ENCODE results near the gene SLC2A9. TPM values are rescaled to one million over a fixed set of nuclear protein-coding genes. Genes with fewer than 3 reads are reported as not detected.

The SLC2A9 gene
- total RNA-seq, 6 donors from 2014 or later, result 5.4 to 25.1 (median 13.0) TPM

GRCh38 chr4:10011885-10012284, 9.4 kb downstream of the SLC2A9 start:
- H3K4me3 ChIP-seq, result no peak overlapping the region
- peaks cover 15 to 17% (median 16%) of the 10 kb centered on the region in 4 donors for H3K4me1 ChIP-seq
- H3K27ac ChIP-seq, result no peak overlapping the region
- TF ChIP-seq EP300 (IDR thresholded peaks at IDR 0.05) (no peak), POLR2A (IDR thresholded peaks at IDR 0.05) (no peak), POLR2AphosphoS5 (IDR thresholded peaks at IDR 0.05) (no peak)
- TF ChIP-seq, protein P1, sequence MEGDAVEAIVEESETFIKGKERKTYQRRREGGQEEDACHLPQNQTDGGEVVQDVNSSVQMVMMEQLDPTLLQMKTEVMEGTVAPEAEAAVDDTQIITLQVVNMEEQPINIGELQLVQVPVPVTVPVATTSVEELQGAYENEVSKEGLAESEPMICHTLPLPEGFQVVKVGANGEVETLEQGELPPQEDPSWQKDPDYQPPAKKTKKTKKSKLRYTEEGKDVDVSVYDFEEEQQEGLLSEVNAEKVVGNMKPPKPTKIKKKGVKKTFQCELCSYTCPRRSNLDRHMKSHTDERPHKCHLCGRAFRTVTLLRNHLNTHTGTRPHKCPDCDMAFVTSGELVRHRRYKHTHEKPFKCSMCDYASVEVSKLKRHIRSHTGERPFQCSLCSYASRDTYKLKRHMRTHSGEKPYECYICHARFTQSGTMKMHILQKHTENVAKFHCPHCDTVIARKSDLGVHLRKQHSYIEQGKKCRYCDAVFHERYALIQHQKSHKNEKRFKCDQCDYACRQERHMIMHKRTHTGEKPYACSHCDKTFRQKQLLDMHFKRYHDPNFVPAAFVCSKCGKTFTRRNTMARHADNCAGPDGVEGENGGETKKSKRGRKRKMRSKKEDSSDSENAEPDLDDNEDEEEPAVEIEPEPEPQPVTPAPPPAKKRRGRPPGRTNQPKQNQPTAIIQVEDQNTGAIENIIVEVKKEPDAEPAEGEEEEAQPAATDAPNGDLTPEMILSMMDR (IDR thresholded peaks at IDR 0.05), result no peak
- no peaks in the 10 kb centered on the region for H3K36me3 ChIP-seq
- no peaks in the 10 kb centered on the region for H3K27me3 ChIP-seq
- WGBS, 2 donors, result 76 to 80% methylated on average over 3 of the region's 3 CpGs
- DNase-seq (no peak), ATAC-seq (ENCODE audit: low FRiP score in 2 of 2) (no peak)
- no peaks in the 10 kb centered on the region for H3K9me3 ChIP-seq

- TF ChIP-seq EP300 (IDR thresholded peaks at IDR 0.05) (no peak), POLR2A (IDR thresholded peaks at IDR 0.05) (no peak), POLR2AphosphoS5 (IDR thresholded peaks at IDR 0.05) (no peak)
- TF ChIP-seq, protein P1 (IDR thresholded peaks at IDR 0.05), result no peak
- ATAC-seq (ENCODE audit: low FRiP score in 2 of 2) (no peak), DNase-seq (no peak)
- Histone ChIP-seq H3K36me3 (no peaks in the 10 kb centered on the region), H3K27me3 (no peaks in the 10 kb centered on the region), H3K9me3 (no peaks in the 10 kb centered on the region), H3K4me1 (peaks cover 21 to 23% (median 22%) of the 10 kb centered on the region in 4 donors), H3K27ac (no peak overlapping the region), H3K4me3 (no peak overlapping the region)
- WGBS, 2 donors, result 81 to 100% methylated on average over 1 of the region's 1 CpG
Observed at GRCh38 chr4:10011277-10011676, 10.0 kb downstream of the SLC2A9 start.

DNA sequence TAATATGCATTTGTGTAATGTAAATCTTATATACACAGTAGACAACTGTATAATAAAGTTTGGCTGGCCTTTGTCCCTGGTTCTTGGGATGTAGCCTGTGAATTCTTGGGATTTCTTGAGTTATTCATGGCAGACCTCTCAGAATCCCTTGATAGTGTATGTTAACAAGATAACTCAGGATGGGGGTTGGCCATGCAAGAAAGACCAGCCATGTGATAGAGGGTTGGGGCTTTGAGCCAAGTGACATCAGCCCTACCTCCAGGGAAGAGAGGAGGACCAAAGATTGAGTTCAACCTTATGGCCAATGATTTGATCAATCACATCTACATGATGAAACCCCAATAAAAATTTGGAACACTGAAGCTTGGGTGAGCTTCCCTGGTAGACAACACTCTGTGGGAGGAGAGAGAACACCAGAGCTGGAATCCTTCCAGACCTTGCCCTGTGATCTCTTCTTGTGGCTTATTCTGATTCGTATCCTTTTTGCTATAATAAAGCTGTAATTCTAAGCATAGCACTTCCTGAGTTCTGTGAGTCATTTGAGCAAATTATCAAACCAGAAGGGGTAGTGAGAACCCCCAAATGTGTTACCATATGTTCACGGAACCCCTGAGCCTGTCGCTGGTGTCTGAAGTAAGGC, 11.3 kb downstream of the SLC2A9 start:
- no peaks in the 10 kb centered on the region for H3K9me3 ChIP-seq
- no peaks in the 10 kb centered on the region for H3K27me3 ChIP-seq
- TF ChIP-seq, protein P1 (IDR thresholded peaks at IDR 0.05), result no peak
- no peak for TF ChIP-seq POLR2A (IDR thresholded peaks at IDR 0.05)
- TF ChIP-seq POLR2AphosphoS5 (IDR thresholded peaks at IDR 0.05), result no peak
- TF ChIP-seq EP300 (IDR thresholded peaks at IDR 0.05), result no peak
- no peak overlapping the region for H3K27ac ChIP-seq
- no peak overlapping the region for H3K4me3 ChIP-seq
- ATAC-seq (ENCODE audit: low FRiP score in 2 of 2) (no peak), DNase-seq (no peak)
- H3K36me3 ChIP-seq, result no peaks in the 10 kb centered on the region
- peaks cover 31 to 36% (median 34%) of the 10 kb centered on the region in 4 donors for H3K4me1 ChIP-seq
- 83 to 90% methylated on average over 3 of the region's 3 CpGs for WGBS, 2 donors

DNA sequence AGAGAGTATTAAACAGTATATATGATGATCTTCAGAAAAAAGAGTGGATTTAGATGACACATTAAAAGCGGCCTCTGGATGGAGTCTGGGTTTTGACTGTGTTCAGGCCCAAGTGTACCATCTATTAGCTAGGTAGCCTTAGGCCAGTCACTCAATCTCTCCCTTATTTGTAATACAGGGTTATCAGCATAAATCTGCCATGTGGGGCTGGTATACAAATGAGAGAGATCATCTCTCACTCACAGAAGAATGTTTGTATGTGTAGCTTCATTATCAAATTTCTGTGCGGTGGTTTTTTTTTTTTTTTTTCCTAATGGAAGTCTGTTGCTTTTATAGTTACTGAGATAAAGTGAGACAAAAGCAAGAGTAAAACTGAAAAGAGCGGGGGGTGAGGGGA, 12.7 kb downstream of the SLC2A9 start:
- ATAC-seq (ENCODE audit: low FRiP score in 2 of 2), result no peak
- no peak for DNase-seq
- Histone ChIP-seq H3K27ac (no peak overlapping the region), H3K4me3 (no peak overlapping the region), H3K9me3 (no peaks in the 10 kb centered on the region), H3K36me3 (no peaks in the 10 kb centered on the region), H3K4me1 (peaks cover 31 to 36% (median 34%) of the 10 kb centered on the region in 4 donors), H3K27me3 (no peaks in the 10 kb centered on the region)
- 68 to 89% methylated on average over 3 of the region's 3 CpGs for WGBS, 2 donors
- TF ChIP-seq POLR2AphosphoS5 (IDR thresholded peaks at IDR 0.05) (no peak), POLR2A (IDR thresholded peaks at IDR 0.05) (no peak), EP300 (IDR thresholded peaks at IDR 0.05) (no peak)
- TF ChIP-seq, protein P1 (IDR thresholded peaks at IDR 0.05), result no peak
